GM12878 (cell line): Measurements from ENCODE around the gene SRGAP1. TPM values are rescaled to one million over a fixed set of nuclear protein-coding genes. Genes with fewer than 3 reads are reported as not detected.

ENCODE experiments used
- ATAC-seq: fragments of 200-7000 bp; cut with Tn5 transposase; 3 replicates; pipeline ENCODE4 v1.9.1; 2020; ENCODE audit warnings: mild to moderate bottlenecking, moderate library complexity
- BruUV-seq: library from RNA; stranded (reverse); fragments of 400-500 nt; replicated peaks from 2 replicates; lab custom pipeline; 2021; lab: Mats Ljungman, UMichigan
- CTCF ChIA-PET: fragments of 300-600 bp; sonication (Branson Sonifier 250); formaldehyde crosslinking; extraction: SDS; loops from one replicate; lab custom pipeline; 2021; ENCODE audit warnings: inconsistent platforms; lab: Yijun Ruan, JAX
- POLR2A ChIA-PET: fragments of 350-600 bp; formaldehyde crosslinking; extraction: SDS; loops from one replicate; lab custom pipeline; 2021; ENCODE audit warnings: inconsistent platforms; lab: Charles Lee
- RAD21 ChIA-PET: fragments of 300-600 bp; sonication (Branson Sonifier 250); formaldehyde crosslinking; loops from one replicate; lab custom pipeline; 2023; ENCODE audit warnings: antibody characterized with exemption; ENCODE audit not compliant: unreplicated experiment; lab: Charles Lee
- SMC1A ChIA-PET: fragments of 300-600 bp; sonication (Branson Sonifier 250); formaldehyde crosslinking; loops from one replicate; lab custom pipeline; 2023; ENCODE audit not compliant: unreplicated experiment, uncharacterized antibody; lab: Charles Lee
- DNase-seq: peaks from one replicate; pipeline ENCODE4 v3.0.0-alpha.2; 2011; ENCODE audit warnings: low read depth, low spot score
- FAIRE-seq: peaks from 3 replicates; lab custom pipeline; 2011; peaks lifted over from hg19 to GRCh38; lab: Jason Lieb, UNC
- H2AFZ ChIP-seq: 2 replicates; pipeline ENCODE4 v1.6.0; 2011; ENCODE audit warnings: low read depth, low read length, control low read depth; ENCODE audit not compliant: control insufficient read depth
- H3K27ac ChIP-seq: 2 replicates; pipeline ENCODE4 v1.5.1; 2011; ENCODE audit warnings: control low read depth; ENCODE audit not compliant: control insufficient read depth, insufficient read depth
- H3K27me3 ChIP-seq, 2 experiments: replicated peaks in 1 of 2; 2 replicates each; pipeline versions ENCODE4 v1.6.0 to v1.6.1; 2011; ENCODE audit warnings: low read length in 1 of 2; ENCODE audit not compliant: control insufficient read depth in 2 of 2, insufficient read depth in 2 of 2
- H3K36me3 ChIP-seq, 2 experiments: 2 replicates each; pipeline ENCODE4 v1.5.1; 2011; ENCODE audit warnings: low read length in 1 of 2; ENCODE audit not compliant: control insufficient read depth in 2 of 2, insufficient read depth in 2 of 2
- H3K4me1 ChIP-seq: 2 replicates; pipeline ENCODE4 v1.6.1; 2011; ENCODE audit warnings: mild to moderate bottlenecking, low read length, moderate library complexity, mixed read lengths; ENCODE audit not compliant: control insufficient read depth, insufficient read depth
- H3K4me2 ChIP-seq: 2 replicates; pipeline ENCODE4 v1.6.0; 2011; ENCODE audit warnings: control low read depth; ENCODE audit not compliant: control insufficient read depth, insufficient read depth
- H3K4me3 ChIP-seq: fragments of 200-600 bp; sonication (generic); 2 replicates; pipeline ENCODE4 v1.5.1; 2016
- H3K79me2 ChIP-seq: 2 replicates; pipeline ENCODE4 v1.6.0; 2011; ENCODE audit warnings: low read length; ENCODE audit not compliant: control insufficient read depth, insufficient read depth
- H3K9ac ChIP-seq: 2 replicates; pipeline ENCODE4 v1.8.0; 2011; ENCODE audit warnings: low read length, control low read depth, mixed read lengths; ENCODE audit not compliant: control insufficient read depth, insufficient read depth
- H3K9me3 ChIP-seq: replicated peaks from 3 replicates; pipeline ENCODE4 v1.5.1; 2011; ENCODE audit warnings: mild to moderate bottlenecking, low read length; ENCODE audit not compliant: control insufficient read depth, insufficient read depth
- H4K20me1 ChIP-seq: 2 replicates; pipeline ENCODE4 v1.6.0; 2011; ENCODE audit not compliant: control insufficient read depth, insufficient read depth
- BACH1 ChIP-seq: fragments of 450-650 bp; IDR thresholded peaks from 2 replicates; pipeline ENCODE4 v1.6.1; 2017; ENCODE audit warnings: mild to moderate bottlenecking, borderline replicate concordance
- BCL3 ChIP-seq: IDR thresholded peaks from 2 replicates; pipeline ENCODE4 v1.6.1; 2011; ENCODE audit warnings: borderline replicate concordance, low read depth, mild to moderate bottlenecking, moderate library complexity, low read length; ENCODE audit not compliant: insufficient read depth, poor library complexity, severe bottlenecking
- BRCA1 ChIP-seq: IDR thresholded peaks from 2 replicates; pipeline ENCODE4 v1.6.1; 2011; ENCODE audit warnings: low read depth, low read length, improper control_type of control experiment
- CBX5 ChIP-seq: sonication (generic); IDR thresholded peaks from 2 replicates; pipeline ENCODE4 v1.6.1; 2016; ENCODE audit warnings: low read depth, moderate library complexity, mild to moderate bottlenecking, inconsistent platforms
- EZH2 ChIP-seq: IDR thresholded peaks from 2 replicates; pipeline ENCODE4 v1.6.1; 2012; ENCODE audit warnings: low read depth, mild to moderate bottlenecking, control low read depth, inconsistent platforms, low read length, borderline replicate concordance; ENCODE audit not compliant: control insufficient read depth
- FOS ChIP-seq: IDR thresholded peaks from 3 replicates; pipeline ENCODE4 v1.6.1; 2011; ENCODE audit warnings: borderline replicate concordance; ENCODE audit not compliant: insufficient read length; ENCODE audit errors: extremely low read depth
- HDAC6 ChIP-seq: fragments of 200-600 bp; sonication (generic); IDR thresholded peaks from one replicate; pipeline ENCODE4 v1.8.0; 2017; ENCODE audit warnings: antibody characterized with exemption; ENCODE audit not compliant: unreplicated experiment
- JUND ChIP-seq: IDR thresholded peaks from 2 replicates; pipeline ENCODE4 v1.6.1; 2012; ENCODE audit warnings: low read depth, mild to moderate bottlenecking, low read length, improper control_type of control experiment, moderate library complexity
- KAT2A ChIP-seq: conservative IDR thresholded peaks from 2 replicates; pipeline ENCODE4 v1.6.1; 2011; ENCODE audit warnings: low read depth, low read length; ENCODE audit not compliant: control insufficient read depth
- RB1 ChIP-seq: fragments of 450-650 bp; formaldehyde crosslinking; IDR thresholded peaks from 2 replicates; pipeline ENCODE4 v1.6.1; 2017; ENCODE audit warnings: mild to moderate bottlenecking, borderline replicate concordance
- SMC3 ChIP-seq: IDR thresholded peaks from 2 replicates; pipeline ENCODE4 v1.6.1; 2011; ENCODE audit warnings: low read length, improper control_type of control experiment, borderline replicate concordance
- SPI1 ChIP-seq: IDR thresholded peaks from 2 replicates; pipeline ENCODE4 v1.6.1; 2011; ENCODE audit warnings: low read depth, mild to moderate bottlenecking, low read length, moderate library complexity, borderline replicate concordance; ENCODE audit not compliant: insufficient read depth
- SUPT20H ChIP-seq: IDR thresholded peaks from 2 replicates; pipeline ENCODE4 v1.6.1; 2011; ENCODE audit warnings: low read depth, mild to moderate bottlenecking, low read length, moderate library complexity, borderline replicate concordance; ENCODE audit not compliant: control insufficient read depth
- SUZ12 ChIP-seq: fragments of 200-600 bp; sonication (generic); IDR thresholded peaks from one replicate; pipeline ENCODE4 v1.6.1; 2018; ENCODE audit warnings: antibody characterized with exemption, mild to moderate bottlenecking; ENCODE audit not compliant: unreplicated experiment
- TBL1XR1 ChIP-seq: IDR thresholded peaks from 2 replicates; pipeline ENCODE4 v1.6.1; 2012; ENCODE audit warnings: low read depth, low read length, improper control_type of control experiment
- TCF3 ChIP-seq: IDR thresholded peaks from 2 replicates; pipeline ENCODE4 v1.6.1; 2012; ENCODE audit warnings: low read depth, mild to moderate bottlenecking, low read length, borderline replicate concordance; ENCODE audit not compliant: insufficient read depth
- ZBED1 ChIP-seq: IDR thresholded peaks from 2 replicates; pipeline ENCODE4 v1.6.1; 2016; ENCODE audit warnings: borderline replicate concordance
- ZZZ3 ChIP-seq: IDR thresholded peaks from 2 replicates; pipeline ENCODE4 v1.6.1; 2011; ENCODE audit warnings: low read depth; ENCODE audit not compliant: control insufficient read depth, insufficient read length
- WGBS: methylation state at CpG from one replicate; pipeline ENCODE4 v1.1.6; 2016; ENCODE audit warnings: low lambda C conversion rate; ENCODE audit not compliant: insufficient replicate concordance, insufficient coverage; ENCODE audit errors: missing lambda C conversion rate; 5-methylcytosine and 5-hydroxymethylcytosine counted together
- in situ Hi-C: fragments of 300-500 bp; cut with MboI; formaldehyde crosslinking; loops from 9 replicates; pipeline ENCODE4 v1.14.3; 2018; ENCODE audit warnings: mixed read lengths
- intact Hi-C: fragments of 100-400 bp; cut with micrococcal nuclease; formaldehyde crosslinking; loops from one replicate; pipeline ENCODE4 v1.14.2; 2022; ENCODE audit not compliant: unreplicated experiment
- polyA plus RNA-seq, 11 experiments: library from polyadenylated mRNA; depleted of rRNA in 4 of 11; unstranded in 6 of 11; stranded (reverse) in 5 of 11; fragments of >200 nt; fragmentation: Nextera tagmentation in 4 of 11; fragmentation: Illumina TruSeq in 1 of 11; extraction: Ambion mirVana in 4 of 11; extraction: Trizol in 1 of 11; gene quantifications; 1 replicate in 1 of 11; 2 replicates in 10 of 11; pipeline versions ENCODE4 v1.2.1 to v1.2.3, GENCODE V29; 2011 to 2016; ENCODE audit warnings: inconsistent platforms in 2 of 11, missing spikeins in 2 of 11, low read depth in 1 of 11
- total RNA-seq, 4 experiments: library from RNA; depleted of rRNA in 3 of 4; stranded (reverse); fragments of >200 nt in 3 of 4; fragmentation: Illumina TruSeq in 1 of 4; extraction: Trizol in 1 of 4; gene quantifications; 2 replicates each; pipeline versions ENCODE4 v1.2.1 to v1.2.3, GENCODE V29; 2013 to 2021
- TF ChIP-seq, protein P1 (sequence below), 3 experiments: IDR thresholded peaks in 2 of 3; conservative IDR thresholded peaks in 1 of 3; 2 replicates each; pipeline ENCODE4 v1.5.1; 2011; ENCODE audit warnings: low read depth in 3 of 3, low read length in 3 of 3, mild to moderate bottlenecking in 3 of 3, control low read depth in 2 of 3, moderate library complexity in 2 of 3, inconsistent platforms in 1 of 3, mixed read lengths in 1 of 3; ENCODE audit not compliant: control insufficient read depth in 2 of 3, insufficient read depth in 1 of 3; ENCODE audit errors: extremely low read depth in 1 of 3
- TF ChIP-seq, protein P2 (sequence below): fragments of 450-650 bp; IDR thresholded peaks from 2 replicates; pipeline ENCODE4 v1.6.1; 2014; ENCODE audit warnings: mild to moderate bottlenecking

Gene SRGAP1
- total and polyA plus RNA-seq, 10 of the 15 experiments (the other 5 are each of a cell fraction or from before 2014, with no cell fraction given), result 0.16 to 0.85 (median 0.46) TPM

GRCh38 chr12:64042911-64043310 is 198.4 kb downstream of the SRGAP1 start:
- no peak for FAIRE-seq
- POLR2A ChIA-PET, result no interaction called here
- WGBS, result 84% methylated on average over 2 of the region's 2 CpGs

More at GRCh38 chr12:64042911-64043310, 198.4 kb downstream of the SRGAP1 start:
- Histone ChIP-seq H3K4me3 (no peak overlapping the region), H3K9ac (no peak overlapping the region), H3K4me1 (no peaks in the 10 kb centered on the region), H3K9me3 (no peaks in the 10 kb centered on the region), H3K27me3 (no peaks in the 10 kb centered on the region), H3K36me3 (no peaks in the 10 kb centered on the region), H2AFZ (no peak overlapping the region), H3K4me2 (no peak overlapping the region), H3K27ac (no peak overlapping the region), H3K79me2 (no peaks in the 10 kb centered on the region), H4K20me1 (no peaks in the 10 kb centered on the region)
- no TSS peak for BruUV-seq
- in situ Hi-C loops, result no loop called here
- ATAC-seq (no peak), DNase-seq (no peak)
- TF ChIP-seq TCF3 (no peak), CBX5 (no peak), RB1 (no peak), BCL3 (no peak), SPI1 (no peak), SMC3 (no peak), EZH2 (no peak), HDAC6 (no peak), TBL1XR1 (no peak), JUND (no peak), SUZ12 (no peak), ZBED1 (no peak), FOS (no peak), ZZZ3 (no peak), KAT2A (no peak), BACH1 (no peak), SUPT20H (no peak), BRCA1 (no peak)
- TF ChIP-seq, protein P1, sequence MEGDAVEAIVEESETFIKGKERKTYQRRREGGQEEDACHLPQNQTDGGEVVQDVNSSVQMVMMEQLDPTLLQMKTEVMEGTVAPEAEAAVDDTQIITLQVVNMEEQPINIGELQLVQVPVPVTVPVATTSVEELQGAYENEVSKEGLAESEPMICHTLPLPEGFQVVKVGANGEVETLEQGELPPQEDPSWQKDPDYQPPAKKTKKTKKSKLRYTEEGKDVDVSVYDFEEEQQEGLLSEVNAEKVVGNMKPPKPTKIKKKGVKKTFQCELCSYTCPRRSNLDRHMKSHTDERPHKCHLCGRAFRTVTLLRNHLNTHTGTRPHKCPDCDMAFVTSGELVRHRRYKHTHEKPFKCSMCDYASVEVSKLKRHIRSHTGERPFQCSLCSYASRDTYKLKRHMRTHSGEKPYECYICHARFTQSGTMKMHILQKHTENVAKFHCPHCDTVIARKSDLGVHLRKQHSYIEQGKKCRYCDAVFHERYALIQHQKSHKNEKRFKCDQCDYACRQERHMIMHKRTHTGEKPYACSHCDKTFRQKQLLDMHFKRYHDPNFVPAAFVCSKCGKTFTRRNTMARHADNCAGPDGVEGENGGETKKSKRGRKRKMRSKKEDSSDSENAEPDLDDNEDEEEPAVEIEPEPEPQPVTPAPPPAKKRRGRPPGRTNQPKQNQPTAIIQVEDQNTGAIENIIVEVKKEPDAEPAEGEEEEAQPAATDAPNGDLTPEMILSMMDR (IDR thresholded peaks at IDR 0.05 in 2 of 3, conservative IDR thresholded peaks at IDR 0.05 in 1 of 3; ENCODE audit: control insufficient read depth in 2 of 3, extremely low read depth in 1 of 3, insufficient read depth in 1 of 3, low read depth in 3 of 3, low read length in 3 of 3), result no peak
- TF ChIP-seq, protein P2, sequence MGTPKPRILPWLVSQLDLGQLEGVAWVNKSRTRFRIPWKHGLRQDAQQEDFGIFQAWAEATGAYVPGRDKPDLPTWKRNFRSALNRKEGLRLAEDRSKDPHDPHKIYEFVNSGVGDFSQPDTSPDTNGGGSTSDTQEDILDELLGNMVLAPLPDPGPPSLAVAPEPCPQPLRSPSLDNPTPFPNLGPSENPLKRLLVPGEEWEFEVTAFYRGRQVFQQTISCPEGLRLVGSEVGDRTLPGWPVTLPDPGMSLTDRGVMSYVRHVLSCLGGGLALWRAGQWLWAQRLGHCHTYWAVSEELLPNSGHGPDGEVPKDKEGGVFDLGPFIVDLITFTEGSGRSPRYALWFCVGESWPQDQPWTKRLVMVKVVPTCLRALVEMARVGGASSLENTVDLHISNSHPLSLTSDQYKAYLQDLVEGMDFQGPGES, result no peak
- intact Hi-C loops, result no loop called here
- RAD21 ChIA-PET, result no interaction called here
- SMC1A ChIA-PET, result no interaction called here
- CTCF ChIA-PET, result interaction anchor here (0.6 kb wide), 1 partner anchor 81 kb away, joined by 4 read pairs; no protein-coding TSS in a partner anchor
